ENCODE data around the gene MLH3. TPM values are rescaled to one million over a fixed set of nuclear protein-coding genes. Genes with fewer than 3 reads are reported as not detected.

MLH3 gene
- total and polyA plus RNA-seq, 2 experiments from 2014 or later: 10.7 to 14.7 TPM

DNA sequence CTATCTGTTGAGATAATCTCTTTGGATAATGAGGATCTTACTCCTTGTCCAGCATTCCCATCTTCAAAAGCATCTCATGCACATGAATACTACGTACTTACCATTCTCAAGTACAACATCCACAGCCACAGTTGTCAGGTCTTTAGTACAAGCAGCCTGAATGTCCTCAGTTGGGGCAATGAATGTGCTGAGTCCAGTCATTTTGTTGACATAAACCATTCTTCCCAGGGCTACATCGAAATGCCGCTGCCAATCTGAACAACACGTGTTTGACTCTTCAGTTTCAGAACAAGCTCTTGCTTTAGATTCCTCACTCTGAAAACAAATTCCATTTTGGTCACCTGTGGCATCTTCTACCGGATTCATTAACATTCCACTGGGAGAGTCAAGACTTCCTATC lies 5.0 kb downstream of the MLH3 start (continued):
- TF ChIP-seq CREB1 (CRISPR knock-in tag; IDR thresholded peaks at IDR 0.05; ENCODE audit: low read depth) (no peak), EZH2 (IDR thresholded peaks at IDR 0.05; ENCODE audit: low read depth, unreplicated experiment) (no peak), POLR2AphosphoS5 (IDR thresholded peaks at IDR 0.05; ENCODE audit: low read depth) (no peak)

- Histone ChIP-seq H3K4me3 (no peak overlapping the region), H2AFZ (no peak overlapping the region), H3K27ac (ENCODE audit: low read depth) (no peak overlapping the region), H3K9me2 (ENCODE audit: insufficient read depth) (no peaks in the 10 kb centered on the region), H3F3A (replicated peaks; ENCODE audit: low read depth) (no peaks in the 10 kb centered on the region), H3K4me2 (no peak overlapping the region), H3K36me3 (ENCODE audit: insufficient read depth) (no peaks in the 10 kb centered on the region; the same call in 1 of the 2 replicates), H3K4me1 (ENCODE audit: insufficient read depth) (no peaks in the 10 kb centered on the region), H4K20me1 (replicated peaks; ENCODE audit: insufficient read depth) (0 out of 2 replicates have a peak, but pooled peaks cover 6% of the 10 kb centered on the region), H3K79me2 (replicated peaks; ENCODE audit: insufficient read depth) (0 out of 2 replicates have a peak, but pooled peaks cover 6% of the 10 kb centered on the region), H3K27me3 (ENCODE audit: insufficient read depth) (no peaks in the 10 kb centered on the region)
- H3K4me3 Mint-ChIP-seq: no peak overlapping the region
- no peaks in the 10 kb centered on the region for H3K27me3 Mint-ChIP-seq (ENCODE audit: insufficient read depth, low read depth, poor library complexity)
- DNase-seq (ENCODE audit: low spot score): no peak
- H3K27ac Mint-ChIP-seq: no peak overlapping the region
- H3K9me3 Mint-ChIP-seq: no peaks in the 10 kb centered on the region
- H3K4me1 Mint-ChIP-seq: no peaks in the 10 kb centered on the region
- peaks cover 4% of the 10 kb centered on the region; the same call in 2 of the 3 replicates for H3K36me3 Mint-ChIP-seq (ENCODE audit: low read depth)
- TF ChIP-seq POLR2AphosphoS5 (IDR thresholded peaks at IDR 0.05; ENCODE audit: low read depth) (no peak), ZNF114 (CRISPR knock-in tag; IDR thresholded peaks at IDR 0.05) (no peak), EZH2 (IDR thresholded peaks at IDR 0.05; ENCODE audit: low read depth, unreplicated experiment) (no peak), CREB1 (CRISPR knock-in tag; IDR thresholded peaks at IDR 0.05; ENCODE audit: low read depth) (no peak)
- TF ChIP-seq, protein P1, sequence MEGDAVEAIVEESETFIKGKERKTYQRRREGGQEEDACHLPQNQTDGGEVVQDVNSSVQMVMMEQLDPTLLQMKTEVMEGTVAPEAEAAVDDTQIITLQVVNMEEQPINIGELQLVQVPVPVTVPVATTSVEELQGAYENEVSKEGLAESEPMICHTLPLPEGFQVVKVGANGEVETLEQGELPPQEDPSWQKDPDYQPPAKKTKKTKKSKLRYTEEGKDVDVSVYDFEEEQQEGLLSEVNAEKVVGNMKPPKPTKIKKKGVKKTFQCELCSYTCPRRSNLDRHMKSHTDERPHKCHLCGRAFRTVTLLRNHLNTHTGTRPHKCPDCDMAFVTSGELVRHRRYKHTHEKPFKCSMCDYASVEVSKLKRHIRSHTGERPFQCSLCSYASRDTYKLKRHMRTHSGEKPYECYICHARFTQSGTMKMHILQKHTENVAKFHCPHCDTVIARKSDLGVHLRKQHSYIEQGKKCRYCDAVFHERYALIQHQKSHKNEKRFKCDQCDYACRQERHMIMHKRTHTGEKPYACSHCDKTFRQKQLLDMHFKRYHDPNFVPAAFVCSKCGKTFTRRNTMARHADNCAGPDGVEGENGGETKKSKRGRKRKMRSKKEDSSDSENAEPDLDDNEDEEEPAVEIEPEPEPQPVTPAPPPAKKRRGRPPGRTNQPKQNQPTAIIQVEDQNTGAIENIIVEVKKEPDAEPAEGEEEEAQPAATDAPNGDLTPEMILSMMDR (conservative IDR thresholded peaks at IDR 0.05; ENCODE audit: low read depth in 2 of 2): no peak
- ATAC-seq: no peak
Observed at GRCh38 chr14:75044752-75045151, 6.5 kb downstream of the MLH3 start.

DNA sequence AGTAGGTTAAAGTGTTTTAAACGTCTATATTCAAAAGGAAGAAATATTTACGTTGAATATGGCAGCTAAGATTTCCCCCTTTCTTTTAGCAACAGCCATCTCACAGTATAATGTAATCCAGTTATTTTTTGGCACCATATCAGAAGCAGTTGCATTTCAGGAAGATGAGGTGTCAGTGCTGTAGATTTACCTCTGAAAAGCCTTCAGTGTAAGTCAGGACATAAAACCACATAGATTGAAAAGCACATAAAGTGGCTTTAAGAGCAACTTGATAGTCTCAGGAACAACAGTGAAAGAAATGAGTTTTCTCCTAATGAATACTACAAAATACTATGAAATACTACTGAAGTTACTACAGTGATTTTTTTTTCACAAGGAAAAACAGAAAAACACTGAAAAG lies 6.9 kb downstream of the MLH3 start:
- Mint-ChIP-seq H3K4me3 (no peak overlapping the region), H3K9me3 (no peaks in the 10 kb centered on the region), H3K27ac (no peak overlapping the region), H3K36me3 (ENCODE audit: low read depth) (peaks cover 4% of the 10 kb centered on the region; the same call in 2 of the 3 replicates), H3K4me1 (no peaks in the 10 kb centered on the region), H3K27me3 (ENCODE audit: insufficient read depth, low read depth, poor library complexity) (no peaks in the 10 kb centered on the region)
- H2AFZ ChIP-seq: no peak overlapping the region
- no peak overlapping the region for H3K4me2 ChIP-seq
- H3K4me1 ChIP-seq (ENCODE audit: insufficient read depth): no peaks in the 10 kb centered on the region
- DNase-seq (ENCODE audit: low spot score) (no peak), ATAC-seq (no peak)
- 0 out of 2 replicates have a peak, but pooled peaks cover 6% of the 10 kb centered on the region for H4K20me1 ChIP-seq (replicated peaks; ENCODE audit: insufficient read depth)
- no peaks in the 10 kb centered on the region for H3K27me3 ChIP-seq (ENCODE audit: insufficient read depth)
- H3K36me3 ChIP-seq (ENCODE audit: insufficient read depth): no peaks in the 10 kb centered on the region; the same call in 1 of the 2 replicates
- no peak overlapping the region for H3K27ac ChIP-seq (ENCODE audit: low read depth)
- TF ChIP-seq EZH2 (IDR thresholded peaks at IDR 0.05; ENCODE audit: low read depth, unreplicated experiment): no peak
- TF ChIP-seq NANOG (IDR thresholded peaks at IDR 0.05; ENCODE audit: borderline replicate concordance): no peak
- 0 out of 2 replicates have a peak, but pooled peaks cover 6% of the 10 kb centered on the region for H3K79me2 ChIP-seq (replicated peaks; ENCODE audit: insufficient read depth)
- H3K9me2 ChIP-seq (ENCODE audit: insufficient read depth): no peaks in the 10 kb centered on the region
- H3F3A ChIP-seq (replicated peaks; ENCODE audit: low read depth): no peaks in the 10 kb centered on the region
- H3K4me3 ChIP-seq: no peak overlapping the region

GRCh38 chr14:75042035-75042434 lies 9.2 kb downstream of the MLH3 start:
- no peaks in the 10 kb centered on the region; the same call in 1 of the 2 replicates for H3K36me3 ChIP-seq (ENCODE audit: insufficient read depth)
- no peak for ATAC-seq
- H3K4me2 ChIP-seq: no peak overlapping the region

More at GRCh38 chr14:75042035-75042434, 9.2 kb downstream of the MLH3 start:
- Mint-ChIP-seq H3K27me3 (ENCODE audit: insufficient read depth, low read depth, poor library complexity) (no peaks in the 10 kb centered on the region), H3K4me1 (no peaks in the 10 kb centered on the region), H3K36me3 (ENCODE audit: low read depth) (peaks cover 8% of the 10 kb centered on the region; the same call in 2 of the 3 replicates), H3K9me3 (no peaks in the 10 kb centered on the region), H3K27ac (no peak overlapping the region), H3K4me3 (no peak overlapping the region)
- H3K4me1 ChIP-seq (ENCODE audit: insufficient read depth): no peaks in the 10 kb centered on the region
- 0 out of 2 replicates have a peak, but pooled peaks cover 6% of the 10 kb centered on the region for H4K20me1 ChIP-seq (replicated peaks; ENCODE audit: insufficient read depth)
- 0 out of 2 replicates have a peak, but pooled peaks cover 6% of the 10 kb centered on the region for H3K79me2 ChIP-seq (replicated peaks; ENCODE audit: insufficient read depth)
- no peak overlapping the region for H2AFZ ChIP-seq
- no peaks in the 10 kb centered on the region for H3F3A ChIP-seq (replicated peaks; ENCODE audit: low read depth)
- no peak overlapping the region for H3K4me3 ChIP-seq
- H3K27ac ChIP-seq (ENCODE audit: low read depth): no peak overlapping the region
- no peak for DNase-seq (ENCODE audit: low spot score)
- no peaks in the 10 kb centered on the region for H3K9me2 ChIP-seq (ENCODE audit: insufficient read depth)
- H3K27me3 ChIP-seq (ENCODE audit: insufficient read depth): no peaks in the 10 kb centered on the region
- TF ChIP-seq ZNF462 (CRISPR knock-in tag; IDR thresholded peaks at IDR 0.05): no peak
